HG03103 (cell line): ENCODE data around the gene CHCHD2.
"Not testable (repeated sequence)": the region's sequence is repeated elsewhere in the genome, so short reads cannot be mapped to it uniquely, and the experiment has no call there.

ENCODE experiments used
- ATAC-seq: cut with Tn5 transposase; IDR thresholded peaks from one replicate; pipeline ENCODE4 v1.9.1; 2021; ENCODE audit warnings: low read depth; ENCODE audit not compliant: unreplicated experiment

The CHCHD2 gene

GRCh38 chr7:56086761-56087160 is 19.5 kb downstream of the CHCHD2 start:
- no peak for ATAC-seq

GRCh38 chr7:56083150-56083785 is 23.0 kb downstream of the CHCHD2 start:
- ATAC-seq = no peak

GRCh38 chr7:56081626-56082340 is 24.5 kb downstream of the CHCHD2 start:
- no peak for ATAC-seq

GRCh38 chr7:56080726-56081435 is 25.4 kb downstream of the CHCHD2 start:
- ATAC-seq = not testable (repeated sequence)

GRCh38 chr7:56079450-56080185 is 26.7 kb downstream of the CHCHD2 start:
- ATAC-seq = no peak

GRCh38 chr7:56078196-56078595 is 28.1 kb downstream of the CHCHD2 start:
- no peak for ATAC-seq

- ATAC-seq = no peak
Measured at GRCh38 chr7:56077681-56078080, 28.6 kb downstream of the CHCHD2 start.

- peak; percentile 89 for ATAC-seq
Measured at GRCh38 chr7:56074371-56074791, 31.9 kb downstream of the CHCHD2 start.

- not testable (repeated sequence) for ATAC-seq
Measured at GRCh38 chr7:56066376-56066775, 39.9 kb downstream of the CHCHD2 start.

GRCh38 chr7:56063882-56064625 is 42.2 kb downstream of the CHCHD2 start, which contains the start of gene SUMF2:
Gene SUMF2 (plus strand): TSS chr7:56064286. CDS start chr7:56064312, 26 bp downstream.
- ATAC-seq = peak; percentile 82

GRCh38 chr7:56063500-56063881 is 42.8 kb downstream of the CHCHD2 start:
- ATAC-seq = no peak

GRCh38 chr7:56062382-56062781 is 43.9 kb downstream of the CHCHD2 start:
- ATAC-seq = no peak

GRCh38 chr7:56053993-56054392 is 52.3 kb downstream of the CHCHD2 start:
- ATAC-seq = no peak

GRCh38 chr7:56053379-56053778 is 52.9 kb downstream of the CHCHD2 start:
- ATAC-seq = no peak
